Thoracic aorta (tissue), 2 donors: Measurements from ENCODE around the gene DIO3. TPM values are rescaled to one million over a fixed set of nuclear protein-coding genes. Genes with fewer than 3 reads are reported as not detected.

ENCODE experiments used
- ATAC-seq: fragments of 150-250 bp; one replicate; pipeline ENCODE4 v1.8.0; 2017; ENCODE audit warnings: low read depth; ENCODE audit not compliant: insufficient number of reproducible peaks, low FRiP score
- DNase-seq: peaks from one replicate; pipeline ENCODE4 v3.0.0-alpha.2; 2020; ENCODE audit warnings: low spot score
- H3K27ac ChIP-seq, 2 donors: fragments of 200-600 bp; sonication (generic); 1 replicate in 1 of 2; 2 replicates in 1 of 2; pipeline ENCODE4 v1.5.1; 2016; ENCODE audit warnings: mild to moderate bottlenecking in 2 of 2, moderate library complexity in 2 of 2
- H3K27me3 ChIP-seq: fragments of 200-600 bp; sonication (generic); replicated peaks from 2 replicates; pipeline ENCODE4 v1.6.0; 2016; ENCODE audit warnings: mild to moderate bottlenecking; ENCODE audit not compliant: insufficient read depth
- H3K36me3 ChIP-seq: fragments of 200-600 bp; sonication (generic); one replicate; pipeline ENCODE4 v1.5.1; 2016
- H3K4me1 ChIP-seq, 2 donors: fragments of 200-600 bp; sonication (generic); 1 replicate in 1 of 2; 2 replicates in 1 of 2; pipeline versions ENCODE4 v1.5.1 to v1.6.0; 2016; ENCODE audit warnings: low read depth in 2 of 2, mild to moderate bottlenecking in 1 of 2; ENCODE audit not compliant: control insufficient read depth in 1 of 2
- H3K4me3 ChIP-seq: fragments of 200-600 bp; sonication (generic); 2 replicates; pipeline ENCODE4 v1.5.1; 2016; ENCODE audit warnings: mild to moderate bottlenecking
- H3K9me3 ChIP-seq: fragments of 200-600 bp; sonication (generic); 2 replicates; pipeline ENCODE4 v1.5.1; 2016
- CTCF ChIP-seq: fragments of 200-600 bp; sonication (generic); IDR thresholded peaks from one replicate; pipeline ENCODE4 v1.5.1; 2019; ENCODE audit warnings: antibody characterized with exemption
- total RNA-seq, 2 donors: library from RNA; depleted of rRNA; stranded (reverse); fragments of >200 nt; gene quantifications; one replicate each; pipeline versions ENCODE4 v1.1.0 to v1.2.3, GENCODE V29; 2016

DIO3 gene
- total RNA-seq = under 1 TPM; 0.41 to 0.78 TPM

GRCh38 chr14:101561145-101561896, at the start of gene DIO3:
Gene DIO3 (plus strand): TSS chr14:101561495.
- DNase-seq = no peak
- Histone ChIP-seq H3K27ac (no peak within 1 kb of the TSS), H3K36me3 (no peaks in the 10 kb centered on the region), H3K27me3 (no peaks in the 10 kb centered on the region), H3K4me1 (no peaks in the 10 kb centered on the region), H3K4me3 (no peak within 1 kb of the TSS), H3K9me3 (peaks cover 8% of the 10 kb centered on the region)
- no peak for TF ChIP-seq CTCF
- ATAC-seq = no peak

GRCh38 chr14:101511620-101512375, 49.5 kb upstream of the DIO3 start:
- H3K27ac ChIP-seq = no peak overlapping the region
- ATAC-seq (no peak), DNase-seq (no peak)
- H3K27me3 ChIP-seq = no peaks in the 10 kb centered on the region
- no peak for TF ChIP-seq CTCF
- no peaks in the 10 kb centered on the region for H3K4me1 ChIP-seq
- H3K4me3 ChIP-seq = no peak overlapping the region
- no peaks in the 10 kb centered on the region for H3K9me3 ChIP-seq
- H3K36me3 ChIP-seq = no peaks in the 10 kb centered on the region

GRCh38 chr14:101512376-101512695, 49.0 kb upstream of the DIO3 start:
- DNase-seq (no peak), ATAC-seq (no peak)
- TF ChIP-seq CTCF = no peak
- Histone ChIP-seq H3K27me3 (no peaks in the 10 kb centered on the region), H3K4me1 (no peaks in the 10 kb centered on the region), H3K36me3 (no peaks in the 10 kb centered on the region), H3K27ac (no peak overlapping the region), H3K4me3 (no peak overlapping the region), H3K9me3 (no peaks in the 10 kb centered on the region)

GRCh38 chr14:101514136-101514535, 47.2 kb upstream of the DIO3 start:
- H3K27me3 ChIP-seq = no peaks in the 10 kb centered on the region
- no peak overlapping the region for H3K4me3 ChIP-seq
- no peaks in the 10 kb centered on the region for H3K4me1 ChIP-seq
- no peak for ATAC-seq
- H3K36me3 ChIP-seq = no peaks in the 10 kb centered on the region
- DNase-seq = no peak
- H3K9me3 ChIP-seq = no peaks in the 10 kb centered on the region
- H3K27ac ChIP-seq = no peak overlapping the region
- no peak for TF ChIP-seq CTCF

GRCh38 chr14:101516401-101516800, 44.9 kb upstream of the DIO3 start:
- Histone ChIP-seq H3K27me3 (no peaks in the 10 kb centered on the region), H3K9me3 (no peaks in the 10 kb centered on the region), H3K27ac (no peak overlapping the region), H3K36me3 (no peaks in the 10 kb centered on the region), H3K4me3 (no peak overlapping the region), H3K4me1 (peaks cover 4 to 16% of the 10 kb centered on the region in 2 donors)
- DNase-seq (no peak), ATAC-seq (no peak)
- TF ChIP-seq CTCF = no peak
